Right ventricle myocardium superior (tissue), 1 donor: ENCODE results near the gene ADORA1. TPM values are rescaled to one million over a fixed set of nuclear protein-coding genes. Genes with fewer than 3 reads are reported as not detected.

Experiments
- ATAC-seq: fragments of 200-7000 bp; cut with Tn5 transposase; one replicate; pipeline ENCODE4 v1.9.1; 2020; ENCODE audit warnings: mild to moderate bottlenecking; ENCODE audit not compliant: poor library complexity
- DNase-seq: peaks from one replicate; pipeline ENCODE4 v3.0.0-alpha.2; 2020
- intact Hi-C: fragments of 100-400 bp; cut with DNase I; formaldehyde crosslinking; loops from one replicate; pipeline ENCODE4 v1.11.2; 2022
- total RNA-seq: library from RNA; stranded (reverse); fragmentation: NEBNext Ultra II Directional; extraction: Animal tissue kit (Norgen Biotek cat#: 25700); gene quantifications from one replicate; pipeline ENCODE4 v1.2.1, GENCODE V29; 2021
- donor health status: DM: no; HTN: yes; CAD: no; lungs with severe emphysema.

Gene ADORA1
- total RNA-seq, 1 donor from 2014 or later: 12.5 TPM

- no peak for DNase-seq
- ATAC-seq: no peak
- intact Hi-C loops: no loop called here
Observed at GRCh38 chr1:203188686-203189232, 61.2 kb downstream of the ADORA1 start.

DNA sequence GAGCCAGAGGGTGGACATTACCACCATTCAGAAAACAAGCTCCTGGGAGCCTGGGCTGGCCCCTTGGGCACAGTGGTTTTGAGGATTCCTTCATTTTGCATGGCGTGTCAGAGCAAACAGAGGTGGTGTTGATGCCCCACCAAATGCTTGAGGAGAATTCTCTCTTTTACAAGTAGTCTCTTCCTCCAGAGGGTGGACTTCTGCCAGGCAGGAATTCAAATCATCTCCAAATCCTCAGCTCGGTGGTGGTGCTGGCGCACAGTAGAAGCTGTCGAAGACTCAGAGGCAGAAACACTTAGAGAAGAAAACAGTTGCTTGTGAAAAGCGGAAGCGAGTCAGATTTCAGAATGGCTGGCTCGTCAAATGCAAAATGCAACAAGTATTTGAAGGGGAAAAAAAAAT is 62.4 kb downstream of the ADORA1 start:
- DNase-seq (peak; percentile 37), ATAC-seq (no peak)
- intact Hi-C loops: no loop called here

DNA sequence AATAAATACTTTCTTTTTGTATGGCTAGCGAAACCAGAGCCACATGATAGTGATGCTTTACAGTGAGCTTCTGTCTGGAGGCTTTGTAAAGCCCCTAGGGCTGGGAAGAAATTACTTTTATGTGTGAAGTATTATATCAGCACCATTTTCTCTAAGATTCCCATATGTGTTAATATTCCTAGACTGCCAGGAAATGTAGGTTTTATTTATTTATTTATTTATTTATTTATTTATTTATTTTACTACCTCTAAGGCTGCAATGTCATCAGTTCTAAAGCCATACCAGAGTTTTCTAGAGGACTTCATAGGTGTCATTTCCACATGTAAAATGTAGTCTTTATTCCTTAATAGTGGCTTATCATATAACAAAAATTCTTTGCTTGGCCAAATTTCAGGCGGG is 63.4 kb downstream of the ADORA1 start:
- ATAC-seq (no peak), DNase-seq (no peak)
- intact Hi-C loops: no loop called here

DNA sequence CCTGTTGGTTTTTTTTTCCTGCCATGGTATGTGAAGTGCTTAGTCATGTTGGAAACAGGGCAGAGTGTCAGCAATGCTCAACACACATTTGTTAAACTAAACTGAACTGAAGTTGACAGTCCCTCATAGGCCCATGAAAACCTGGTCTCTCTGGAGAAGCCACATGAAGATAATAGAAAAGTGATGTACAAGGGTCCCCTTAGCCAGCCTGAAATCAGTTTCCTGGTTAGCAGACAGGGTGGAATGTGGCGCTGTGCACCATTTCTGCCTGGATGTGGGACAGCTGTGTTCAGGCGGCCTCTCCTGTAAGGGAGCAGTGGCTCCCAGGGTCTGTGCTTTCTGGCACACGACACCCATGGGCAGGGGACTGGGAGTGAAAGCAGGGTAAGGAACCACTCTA is 68.8 kb downstream of the ADORA1 start:
- intact Hi-C loops: no loop called here
- DNase-seq (no peak), ATAC-seq (no peak)

GRCh38 chr1:203197625-203198024 is 70.1 kb downstream of the ADORA1 start:
- intact Hi-C loops: no loop called here
- DNase-seq (no peak), ATAC-seq (no peak)

GRCh38 chr1:203199002-203199401 is 71.5 kb downstream of the ADORA1 start:
- ATAC-seq (no peak), DNase-seq (no peak)
- intact Hi-C loops: no loop called here

- intact Hi-C loops: no loop called here
- ATAC-seq (no peak), DNase-seq (no peak)
Observed at GRCh38 chr1:203199481-203199815, 71.9 kb downstream of the ADORA1 start.

DNA sequence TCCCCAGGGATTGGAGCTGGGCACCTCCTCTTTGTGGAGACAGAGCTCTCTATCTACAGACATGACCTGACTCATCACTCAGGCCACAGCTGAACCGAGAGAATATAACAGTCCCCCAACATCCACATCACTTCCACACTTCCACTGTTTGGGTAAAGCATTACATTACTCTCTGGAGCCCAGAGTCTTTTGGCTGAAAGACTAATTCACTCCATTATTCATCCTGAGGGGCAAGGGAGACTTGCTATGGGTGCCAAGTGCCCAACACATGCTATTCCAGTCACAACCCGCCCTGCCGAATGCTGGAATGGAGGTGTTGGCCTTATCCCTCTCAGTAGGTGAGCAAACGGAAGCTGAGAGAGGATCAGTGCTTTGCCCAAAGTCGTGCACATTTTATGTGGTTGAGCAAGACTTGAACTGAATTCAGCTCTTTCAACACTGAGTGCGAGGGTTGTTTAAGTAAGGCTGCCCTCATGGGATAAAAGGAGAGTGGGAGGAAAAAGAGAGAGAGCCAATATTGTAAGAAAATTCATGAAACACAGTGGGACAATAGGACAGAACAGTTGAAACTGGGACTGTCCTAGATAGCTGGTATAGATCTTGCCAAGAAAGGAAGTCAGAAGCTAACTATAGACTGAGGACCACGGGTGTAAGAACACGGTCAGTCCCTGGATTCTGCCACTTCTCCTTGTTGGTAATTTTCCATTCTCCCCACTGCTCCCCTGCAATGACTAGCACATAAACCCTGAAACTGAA is 72.5 kb downstream of the ADORA1 start:
- DNase-seq (no peak), ATAC-seq (peak; percentile 83)
- intact Hi-C loops: no loop called here

DNA sequence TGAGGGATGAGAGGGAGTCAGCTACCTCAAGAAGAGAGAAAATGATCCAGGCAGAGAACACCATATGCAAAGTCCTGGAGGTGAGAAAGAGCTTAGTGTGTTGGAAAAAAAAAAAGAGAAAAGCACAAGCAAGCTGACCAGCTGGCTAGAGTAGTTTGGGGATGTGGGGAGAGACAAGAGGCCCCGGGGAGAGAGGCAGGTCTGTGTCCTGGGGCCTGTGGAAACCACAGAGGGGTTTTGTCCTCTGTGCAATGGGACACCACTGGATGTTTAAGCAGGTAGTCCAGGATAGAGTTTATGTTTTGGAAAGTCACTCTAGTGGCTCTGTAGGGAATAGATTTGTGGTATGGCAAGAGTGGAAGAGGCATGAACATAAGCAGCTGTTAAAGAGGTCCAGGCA is 73.4 kb downstream of the ADORA1 start:
- intact Hi-C loops: no loop called here
- DNase-seq (no peak), ATAC-seq (no peak)

- no peak for ATAC-seq
- DNase-seq: no peak
- intact Hi-C loops: no loop called here
Observed at GRCh38 chr1:203201516-203202205, 74.1 kb downstream of the ADORA1 start.

GRCh38 chr1:203202431-203203245 is 75.1 kb downstream of the ADORA1 start:
- intact Hi-C loops: no loop called here
- DNase-seq: peak; percentile 63
- ATAC-seq: peak; percentile 71

DNA sequence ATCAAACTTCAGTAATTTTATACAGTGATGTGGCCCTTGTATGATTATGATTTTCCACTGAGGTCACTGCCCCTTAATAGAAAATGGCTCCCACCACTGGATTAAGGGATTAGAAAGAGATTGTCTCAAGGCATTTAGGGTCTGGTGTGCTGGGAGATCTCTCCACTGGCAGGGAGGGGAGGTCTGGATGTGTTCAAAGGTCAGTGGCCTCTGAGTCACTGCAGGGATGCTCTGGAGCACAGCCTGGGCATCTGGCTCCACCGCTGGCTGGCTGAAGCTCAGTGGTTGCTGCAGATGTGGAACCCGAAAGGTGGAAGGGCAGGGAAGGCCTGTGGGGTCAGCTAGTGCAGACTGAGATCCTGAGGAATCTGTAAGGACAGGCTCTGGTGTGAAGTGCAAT is 77.2 kb downstream of the ADORA1 start:
- DNase-seq: no peak
- no peak for ATAC-seq
- intact Hi-C loops: no loop called here

GRCh38 chr1:203206129-203206687 is 78.7 kb downstream of the ADORA1 start:
- DNase-seq (no peak), ATAC-seq (no peak)
- intact Hi-C loops: no loop called here

- no peak for DNase-seq
- ATAC-seq: no peak
- intact Hi-C loops: no loop called here
Observed at GRCh38 chr1:203207751-203208150, 80.2 kb downstream of the ADORA1 start.

GRCh38 chr1:203208181-203208580 is 80.7 kb downstream of the ADORA1 start:
- DNase-seq: no peak
- intact Hi-C loops: no loop called here
- ATAC-seq: no peak

- intact Hi-C loops: no loop called here
- DNase-seq (no peak), ATAC-seq (no peak)
Observed at GRCh38 chr1:203210350-203210749, 82.8 kb downstream of the ADORA1 start.

DNA sequence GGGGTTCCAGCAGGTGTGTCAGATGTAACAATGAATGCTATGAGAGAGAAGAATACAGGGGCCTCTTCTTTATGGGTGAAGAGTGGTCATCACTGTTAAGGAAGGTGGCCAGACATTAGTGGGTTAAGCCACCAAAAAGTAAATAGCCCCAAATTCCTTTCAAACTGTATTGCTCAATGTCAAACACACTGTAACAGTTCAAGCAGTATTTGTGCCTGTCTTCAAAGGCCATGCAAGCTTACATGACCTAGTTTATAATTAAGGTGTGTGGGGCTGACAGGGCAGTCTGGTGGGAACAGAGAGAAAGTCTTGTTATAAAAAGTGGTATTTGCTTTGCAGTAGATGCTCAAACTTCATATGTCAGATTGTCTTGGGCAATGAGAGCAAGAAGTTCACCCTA is 83.5 kb downstream of the ADORA1 start:
- ATAC-seq: no peak
- intact Hi-C loops: no loop called here
- DNase-seq: no peak

GRCh38 chr1:203211812-203212211 is 84.3 kb downstream of the ADORA1 start:
- ATAC-seq (no peak), DNase-seq (no peak)
- intact Hi-C loops: no loop called here

- intact Hi-C loops: no loop called here
- DNase-seq: no peak
- ATAC-seq: no peak
Observed at GRCh38 chr1:203213126-203213525, 85.6 kb downstream of the ADORA1 start.
